Esophagus muscularis mucosa (tissue), 4 donors: ENCODE measurements around the gene THRB. TPM values are rescaled to one million over a fixed set of nuclear protein-coding genes. Genes with fewer than 3 reads are reported as not detected.

Experiments
- DNase-seq: peaks from one replicate; pipeline ENCODE4 v3.0.0-alpha.2; 2017; ENCODE audit errors: extremely low spot score
- H3K27ac ChIP-seq, 4 donors: fragments of 200-600 bp; sonication (generic); replicated peaks in 1 of 4; 1 replicate in 3 of 4; 2 replicates in 1 of 4; pipeline ENCODE4 v1.5.1; 2016 to 2019; ENCODE audit warnings: mild to moderate bottlenecking in 1 of 4
- H3K27me3 ChIP-seq, 4 donors: fragments of 200-600 bp; sonication (generic); one replicate each; pipeline versions ENCODE4 v1.5.1 to v1.6.0; 2016 to 2019
- H3K36me3 ChIP-seq, 4 donors: fragments of 200-600 bp; sonication (generic); one replicate each; pipeline ENCODE4 v1.5.1; 2016 to 2019
- H3K4me1 ChIP-seq, 4 donors: fragments of 200-600 bp; sonication (generic); one replicate each; pipeline ENCODE4 v1.5.1; 2016 to 2019
- H3K4me3 ChIP-seq, 4 donors: fragments of 200-600 bp; sonication (generic); 1 replicate in 2 of 4; 2 replicates in 2 of 4; pipeline ENCODE4 v1.5.1; 2016 to 2019; ENCODE audit warnings: mild to moderate bottlenecking in 4 of 4, moderate library complexity in 1 of 4
- H3K9me3 ChIP-seq, 4 donors: fragments of 200-600 bp; sonication (generic); 1 replicate in 3 of 4; 2 replicates in 1 of 4; pipeline ENCODE4 v1.5.1; 2016 to 2019
- CTCF ChIP-seq, 3 experiments: fragments of 200-600 bp in 2 of 3; fragments of 450-650 bp in 1 of 3; sonication (generic) in 2 of 3; IDR thresholded peaks; one replicate each; pipeline ENCODE4 v1.5.1; 2017 to 2019; ENCODE audit warnings: antibody characterized with exemption in 3 of 3, mild to moderate bottlenecking in 2 of 3, moderate library complexity in 1 of 3
- EP300 ChIP-seq: sonication (generic); formaldehyde crosslinking; IDR thresholded peaks from one replicate; pipeline ENCODE4 v1.6.1; 2017; ENCODE audit warnings: antibody characterized with exemption
- POLR2A ChIP-seq: fragments of 450-650 bp; IDR thresholded peaks from one replicate; pipeline ENCODE4 v1.6.1; 2017; ENCODE audit warnings: antibody characterized with exemption, moderate library complexity, mild to moderate bottlenecking, low read depth
- POLR2AphosphoS5 ChIP-seq, 2 donors: sonication (generic); formaldehyde crosslinking; IDR thresholded peaks; one replicate each; pipeline ENCODE4 v1.6.1; 2017; ENCODE audit warnings: antibody characterized with exemption in 2 of 2
- WGBS: methylation state at CpG from one replicate; pipeline ENCODE4 v1.1.5; 2018; 5-methylcytosine and 5-hydroxymethylcytosine counted together
- intact Hi-C: fragments of 100-400 bp; cut with DNase I; formaldehyde crosslinking; loops from one replicate; pipeline ENCODE4 v1.15.1; 2023
- total RNA-seq, 4 donors: library from RNA; depleted of rRNA; stranded (reverse); fragments of >200 nt; gene quantifications; one replicate each; pipeline versions ENCODE4 v1.1.0 to v1.2.1, GENCODE V29; 2016

THRB gene
- total RNA-seq, 4 donors from 2014 or later: 31.5 to 68.6 (median 39.3) TPM

GRCh38 chr3:24462737-24463136 lies 31.9 kb downstream of the THRB start:
- Histone ChIP-seq H3K4me3 (no peak overlapping the region), H3K4me1 (peaks cover 6 to 18% (median 7%) of the 10 kb centered on the region in 4 donors), H3K9me3 (peaks cover 0 to 2% (median 0%) of the 10 kb centered on the region in 4 donors), H3K36me3 (no peaks in the 10 kb centered on the region), H3K27ac (no peak overlapping the region), H3K27me3 (no peaks in the 10 kb centered on the region)
- 70% methylated on average over 1 of the region's 1 CpG for WGBS
- TF ChIP-seq POLR2A (no peak), EP300 (no peak), POLR2AphosphoS5 (IDR thresholded peaks at IDR 0.05) (no peak), CTCF (IDR thresholded peaks at IDR 0.05) (no peak)
- intact Hi-C loops: no loop called here
- no peak for DNase-seq

- no peaks in the 10 kb centered on the region for H3K36me3 ChIP-seq
- H3K27ac ChIP-seq: no peak overlapping the region
- intact Hi-C loops: no loop called here
- no peaks in the 10 kb centered on the region for H3K27me3 ChIP-seq
- TF ChIP-seq POLR2A (no peak), CTCF (IDR thresholded peaks at IDR 0.05) (no peak), POLR2AphosphoS5 (IDR thresholded peaks at IDR 0.05) (no peak), EP300 (no peak)
- peaks cover 6 to 21% (median 11%) of the 10 kb centered on the region in 4 donors for H3K4me1 ChIP-seq
- 94% methylated on average over 2 of the region's 2 CpGs for WGBS
- H3K4me3 ChIP-seq: no peak overlapping the region
- no peaks in the 10 kb centered on the region for H3K9me3 ChIP-seq
- no peak for DNase-seq
These were observed 33.7 kb downstream of the THRB start for GRCh38 chr3:24460974-24461373.

- 89% methylated on average over 2 of the region's 2 CpGs for WGBS
- Histone ChIP-seq H3K9me3 (no peaks in the 10 kb centered on the region), H3K4me1 (peaks cover 6 to 21% (median 11%) of the 10 kb centered on the region in 4 donors), H3K36me3 (no peaks in the 10 kb centered on the region), H3K27me3 (no peaks in the 10 kb centered on the region), H3K27ac (no peak overlapping the region), H3K4me3 (no peak overlapping the region)
- no peak for DNase-seq
- intact Hi-C loops: no loop called here
- TF ChIP-seq CTCF (IDR thresholded peaks at IDR 0.05): no peak
- TF ChIP-seq POLR2A: no peak
- no peak for TF ChIP-seq EP300
- no peak for TF ChIP-seq POLR2AphosphoS5 (IDR thresholded peaks at IDR 0.05)
These were observed 36.9 kb downstream of the THRB start for GRCh38 chr3:24457719-24458118.

GRCh38 chr3:24454856-24455255 lies 39.8 kb downstream of the THRB start:
- H3K9me3 ChIP-seq: no peaks in the 10 kb centered on the region

More at GRCh38 chr3:24454856-24455255, 39.8 kb downstream of the THRB start:
- Histone ChIP-seq H3K27ac (no peak overlapping the region), H3K36me3 (no peaks in the 10 kb centered on the region), H3K4me1 (peaks cover 0 to 34% (median 17%) of the 10 kb centered on the region in 4 donors), H3K27me3 (no peaks in the 10 kb centered on the region), H3K4me3 (no peak overlapping the region)
- no peak for DNase-seq
- TF ChIP-seq POLR2A: no peak
- TF ChIP-seq CTCF (IDR thresholded peaks at IDR 0.05): no peak
- TF ChIP-seq EP300: no peak
- no peak for TF ChIP-seq POLR2AphosphoS5 (IDR thresholded peaks at IDR 0.05)
- 84% methylated on average over 3 of the region's 3 CpGs for WGBS
- intact Hi-C loops: no loop called here
